ENCODE data around the gene PLB1.

- TF ChIP-seq POLR2AphosphoS5 (IDR thresholded peaks at IDR 0.05; ENCODE audit: borderline replicate concordance, low read depth, low read length) (no peak), EZH2 (IDR thresholded peaks at IDR 0.05) (no peak)
These were observed 49.2 kb downstream of the PLB1 start for GRCh38 chr2:28544922-28545589.
